Smooth muscle cell of the pulmonary artery (primary cell): ENCODE results near the gene WDR91. TPM values are rescaled to one million over a fixed set of nuclear protein-coding genes. Genes with fewer than 3 reads are reported as not detected.

Experiments
- total RNA-seq: library from RNA; depleted of rRNA; stranded (reverse); fragments of >200 nt; gene quantifications from 2 replicates; pipeline ENCODE4 v1.2.3, GENCODE V29; 2014

The WDR91 gene
- 8.7 and 9.0 TPM in 2 replicates for total RNA-seq

GRCh38 chr7:135211179-135211945 is at the start of gene WDR91:
Gene WDR91 (minus strand): TSS chr7:135211526. CDS start chr7:135211502, 24 bp downstream.

DNA sequence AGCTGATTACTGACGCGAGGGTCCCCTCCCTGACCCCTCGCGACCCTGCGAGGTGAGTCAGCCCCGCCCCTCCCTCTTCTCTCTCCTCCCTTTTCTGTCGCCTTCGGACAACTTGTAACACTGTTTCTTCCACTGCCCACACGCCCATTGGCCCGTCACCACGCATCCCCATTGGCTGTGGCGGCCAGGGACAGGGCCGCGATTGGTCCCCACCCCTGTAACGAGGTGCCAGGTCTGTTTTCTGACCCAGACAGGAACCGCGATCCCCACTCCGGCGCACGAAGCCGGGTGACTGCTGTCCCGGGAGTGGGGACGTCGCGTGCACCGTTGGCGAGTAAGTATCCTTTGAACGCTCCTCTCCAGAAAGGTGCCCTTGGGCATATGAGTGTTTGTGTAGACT is 22.2 kb upstream of the WDR91 start, which contains the start of gene STRA8:
Gene STRA8, plus strand, starts transcription at position 269 of the 400 bp plus-strand sequence. CDS start 6,687 bp downstream, outside the sequence.

GRCh38 chr7:135170274-135170997 is 40.9 kb downstream of the WDR91 start, which contains the start of gene CYREN:
Gene CYREN (minus strand): TSS chr7:135170707. CDS start chr7:135168922, 1,785 bp downstream.

DNA sequence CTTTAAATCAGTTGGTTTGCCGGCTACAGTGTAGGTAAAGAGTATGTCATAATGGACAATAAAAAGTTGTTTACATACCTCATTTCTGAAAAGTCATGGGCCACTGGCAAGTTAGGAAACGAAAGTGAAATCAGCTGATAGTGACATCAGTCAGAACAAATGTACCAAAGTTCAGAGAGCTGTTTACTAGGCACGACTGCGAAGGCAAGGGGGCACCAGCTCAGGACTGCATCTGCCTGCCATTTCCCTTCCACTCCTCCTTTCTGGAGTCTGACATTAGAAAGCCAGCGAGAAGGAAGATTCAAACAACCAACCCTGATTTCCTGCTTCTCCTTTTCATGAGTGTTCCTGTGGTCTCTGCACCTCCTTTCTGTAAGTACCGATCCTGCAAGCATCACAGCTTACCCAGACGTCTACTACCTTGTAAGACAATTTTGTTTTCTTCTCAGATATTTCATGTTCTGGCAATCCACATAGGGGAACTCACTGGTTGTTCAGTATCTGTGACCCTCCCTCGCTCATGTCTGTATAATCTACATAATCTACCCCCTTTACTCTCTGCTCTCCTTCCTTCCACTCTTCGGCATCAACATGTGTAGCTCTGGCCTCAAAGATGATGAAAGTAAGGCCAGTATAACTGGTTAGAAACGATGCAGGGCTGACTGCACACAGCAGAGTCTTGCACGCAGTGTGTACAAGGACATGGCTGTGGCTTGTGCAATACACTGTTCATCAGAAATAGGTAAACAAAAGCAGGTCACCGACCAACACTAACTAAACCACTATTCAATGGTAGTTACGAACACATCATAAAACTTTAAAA is 63.2 kb downstream of the WDR91 start, which contains the start of gene TMEM140:
Gene TMEM140, plus strand, starts transcription at position 174 of the 823 bp plus-strand sequence. CDS start 16,370 bp downstream, outside the sequence.

Other genes starting within 250 kb of the WDR91 start
- 0.66 and 0.91 TPM in 2 replicates for gene AGBL3, start 225.0 kb downstream of the WDR91 start, total RNA-seq
- gene TMEM140, start 63.5 kb downstream of the WDR91 start, total RNA-seq = 8.7 and 17.7 TPM in 2 replicates
- gene CYREN, start 40.8 kb downstream of the WDR91 start, total RNA-seq = 35.0 and 42.9 TPM in 2 replicates
- not detected in 2 replicates for gene STRA8, start 22.3 kb upstream of the WDR91 start, total RNA-seq